Measurements from ENCODE around the gene STAG3.
"Not testable (repeated sequence)": the region's sequence is repeated elsewhere in the genome, so short reads cannot be mapped to it uniquely, and the experiment has no call there.

The STAG3 gene

GRCh38 chr7:100176096-100177044 lies 1.3 kb upstream of the STAG3 start:
- DNase-seq: no peak

GRCh38 chr7:100180084-100180483 lies 2.4 kb downstream of the STAG3 start:
- DNase-seq: not testable (repeated sequence)

GRCh38 chr7:100182616-100183015 lies 4.9 kb downstream of the STAG3 start:
- DNase-seq: not testable (repeated sequence)

- DNase-seq: not testable (repeated sequence)
These were observed 5.4 kb downstream of the STAG3 start for GRCh38 chr7:100183090-100183489.

- no peak for DNase-seq
These were observed 8.0 kb downstream of the STAG3 start for GRCh38 chr7:100185726-100186125.

GRCh38 chr7:100189061-100189460 lies 11.3 kb downstream of the STAG3 start:
- DNase-seq: no peak

GRCh38 chr7:100190048-100190711 lies 12.5 kb downstream of the STAG3 start:
- no peak for DNase-seq

GRCh38 chr7:100191775-100192174 lies 14.1 kb downstream of the STAG3 start:
- DNase-seq: no peak

- DNase-seq: not testable (repeated sequence)
These were observed 14.7 kb downstream of the STAG3 start for GRCh38 chr7:100192281-100192862.

- DNase-seq: no peak
These were observed 15.3 kb downstream of the STAG3 start for GRCh38 chr7:100192969-100193368.

- no peak for DNase-seq
These were observed 17.5 kb downstream of the STAG3 start for GRCh38 chr7:100195222-100195621.

- not testable (repeated sequence) for DNase-seq
These were observed 18.2 kb downstream of the STAG3 start for GRCh38 chr7:100195901-100196322.

- no peak for DNase-seq
These were observed 20.5 kb downstream of the STAG3 start for GRCh38 chr7:100198266-100198665.

- no peak for DNase-seq
These were observed 23.0 kb downstream of the STAG3 start for GRCh38 chr7:100200693-100201092.

- no peak for DNase-seq
These were observed 26.7 kb downstream of the STAG3 start for GRCh38 chr7:100204454-100204853.

GRCh38 chr7:100208911-100209408 lies 31.2 kb downstream of the STAG3 start:
- DNase-seq: no peak

GRCh38 chr7:100209493-100209892 lies 31.8 kb downstream of the STAG3 start:
- no peak for DNase-seq

GRCh38 chr7:100210805-100211204 lies 33.1 kb downstream of the STAG3 start:
- no peak for DNase-seq

- no peak for DNase-seq
These were observed 33.6 kb downstream of the STAG3 start for GRCh38 chr7:100211342-100211780.

- no peak for DNase-seq
These were observed 35.0 kb downstream of the STAG3 start for GRCh38 chr7:100212631-100213286.

GRCh38 chr7:100213672-100214071 lies 36.0 kb downstream of the STAG3 start:
- DNase-seq: no peak

- not testable (repeated sequence) for DNase-seq
These were observed 36.6 kb downstream of the STAG3 start for GRCh38 chr7:100214356-100214755.

GRCh38 chr7:100215895-100216294 lies 38.2 kb downstream of the STAG3 start:
- DNase-seq: peak; percentile 65 to 93

Measured in cerebellar nuclear complex (tissue), 1 donor.